Measurements from ENCODE around the gene PCYT1A.

Gene PCYT1A

GRCh38 chr3:196219194-196219969, 68.1 kb downstream of the PCYT1A start:
- DNase-seq (ENCODE audit: low read depth in 2 of 2) = peak; percentile 92 to 94
- TF ChIP-seq, protein P1, sequence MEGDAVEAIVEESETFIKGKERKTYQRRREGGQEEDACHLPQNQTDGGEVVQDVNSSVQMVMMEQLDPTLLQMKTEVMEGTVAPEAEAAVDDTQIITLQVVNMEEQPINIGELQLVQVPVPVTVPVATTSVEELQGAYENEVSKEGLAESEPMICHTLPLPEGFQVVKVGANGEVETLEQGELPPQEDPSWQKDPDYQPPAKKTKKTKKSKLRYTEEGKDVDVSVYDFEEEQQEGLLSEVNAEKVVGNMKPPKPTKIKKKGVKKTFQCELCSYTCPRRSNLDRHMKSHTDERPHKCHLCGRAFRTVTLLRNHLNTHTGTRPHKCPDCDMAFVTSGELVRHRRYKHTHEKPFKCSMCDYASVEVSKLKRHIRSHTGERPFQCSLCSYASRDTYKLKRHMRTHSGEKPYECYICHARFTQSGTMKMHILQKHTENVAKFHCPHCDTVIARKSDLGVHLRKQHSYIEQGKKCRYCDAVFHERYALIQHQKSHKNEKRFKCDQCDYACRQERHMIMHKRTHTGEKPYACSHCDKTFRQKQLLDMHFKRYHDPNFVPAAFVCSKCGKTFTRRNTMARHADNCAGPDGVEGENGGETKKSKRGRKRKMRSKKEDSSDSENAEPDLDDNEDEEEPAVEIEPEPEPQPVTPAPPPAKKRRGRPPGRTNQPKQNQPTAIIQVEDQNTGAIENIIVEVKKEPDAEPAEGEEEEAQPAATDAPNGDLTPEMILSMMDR (IDR thresholded peaks at IDR 0.05; ENCODE audit: low read depth, low read length) = no peak
- peak overlapping the region; percentile 15 to 35 for H3K4me3 ChIP-seq (replicated peaks in 1 of 2; ENCODE audit: low read depth in 2 of 2, low read length in 2 of 2)

GRCh38 chr3:196218155-196218712, 69.3 kb downstream of the PCYT1A start:
- H3K4me3 ChIP-seq (replicated peaks in 1 of 2; ENCODE audit: low read depth in 2 of 2, low read length in 2 of 2) = no peak overlapping the region
- TF ChIP-seq, protein P1 (IDR thresholded peaks at IDR 0.05; ENCODE audit: low read depth, low read length) = no peak
- no peak for DNase-seq (ENCODE audit: low read depth in 2 of 2)

DNA sequence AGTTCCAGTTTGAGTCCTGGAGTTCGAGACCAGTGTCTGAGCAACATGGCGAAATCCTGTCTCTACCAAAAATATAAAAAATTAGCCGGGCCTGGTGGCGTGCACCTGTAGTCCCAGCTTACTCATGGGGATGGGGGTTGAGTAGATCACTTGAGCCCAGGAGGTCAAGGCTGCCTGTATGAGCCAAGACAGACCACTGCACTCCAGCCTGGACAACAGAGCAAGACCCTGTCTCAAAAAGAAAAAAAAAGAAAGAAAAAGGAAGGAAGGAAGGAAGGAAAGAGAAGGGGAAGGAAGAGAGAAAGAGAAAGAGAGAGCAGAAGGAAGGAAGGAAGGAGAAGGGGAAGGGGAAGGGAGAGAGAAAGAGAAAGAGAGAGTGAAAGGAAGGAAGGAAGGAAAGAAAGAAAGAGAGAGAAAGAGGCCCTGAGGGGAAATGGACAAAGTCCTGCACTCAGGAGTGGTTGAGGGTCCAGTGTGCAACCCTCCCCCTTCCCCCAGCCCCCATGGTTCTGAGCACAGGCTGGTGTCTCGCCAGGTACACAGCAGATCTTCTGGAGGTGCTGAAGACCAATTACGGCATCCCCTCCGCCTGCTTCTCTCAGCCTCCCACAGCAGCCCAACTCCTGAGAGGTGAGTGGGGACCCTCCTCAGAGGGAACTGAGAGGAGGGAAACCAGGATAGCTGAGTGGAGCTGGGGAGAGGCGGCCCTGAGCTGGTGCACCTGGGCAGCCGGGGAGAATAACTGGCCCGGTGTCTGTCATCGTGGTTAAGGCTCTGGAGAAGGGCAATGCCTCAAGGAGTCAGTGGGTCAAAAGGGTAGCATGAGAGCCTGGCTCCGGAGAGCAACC, 70.0 kb downstream of the PCYT1A start:
- H3K4me3 ChIP-seq (replicated peaks in 1 of 2; ENCODE audit: low read depth in 2 of 2, low read length in 2 of 2) = no peak overlapping the region
- TF ChIP-seq, protein P1 (IDR thresholded peaks at IDR 0.05; ENCODE audit: low read depth, low read length) = no peak
- no peak for DNase-seq (ENCODE audit: low read depth in 2 of 2)

- no peak overlapping the region for H3K4me3 ChIP-seq (replicated peaks in 1 of 2; ENCODE audit: low read depth in 2 of 2, low read length in 2 of 2)
- TF ChIP-seq, protein P1 (IDR thresholded peaks at IDR 0.05; ENCODE audit: low read depth, low read length) = no peak
- no peak for DNase-seq (ENCODE audit: low read depth in 2 of 2)
Measured at GRCh38 chr3:196216681-196217211, 70.8 kb downstream of the PCYT1A start.

- no peak within 1 kb of the TSS for H3K4me3 ChIP-seq (replicated peaks in 1 of 2; ENCODE audit: low read depth in 2 of 2, low read length in 2 of 2)
- no peak for DNase-seq (ENCODE audit: low read depth in 2 of 2)
- TF ChIP-seq, protein P1 (IDR thresholded peaks at IDR 0.05; ENCODE audit: low read depth, low read length) = no peak
Measured at GRCh38 chr3:196216089-196216564, 71.4 kb downstream of the PCYT1A start, which contains the start of gene SLC51A. TSS of gene SLC51A (plus strand) at chr3:196216534. CDS start at chr3:196216713, 179 bp downstream.

- no peak overlapping the region for H3K4me3 ChIP-seq (replicated peaks in 1 of 2; ENCODE audit: low read depth in 2 of 2, low read length in 2 of 2)
- TF ChIP-seq, protein P1 (IDR thresholded peaks at IDR 0.05; ENCODE audit: low read depth, low read length) = no peak
- DNase-seq (ENCODE audit: low read depth in 2 of 2) = no peak
Measured at GRCh38 chr3:196215493-196216020, 72.0 kb downstream of the PCYT1A start.
